CD4-positive, alpha-beta T cell treated with Interleukin-15 for 4 hours (primary cell): ENCODE measurements around the gene GRID1.

ENCODE experiments used
- DNase-seq: peaks from one replicate; pipeline ENCODE4 v3.0.0-alpha.2; 2020; ENCODE audit warnings: low spot score

The GRID1 gene

DNA sequence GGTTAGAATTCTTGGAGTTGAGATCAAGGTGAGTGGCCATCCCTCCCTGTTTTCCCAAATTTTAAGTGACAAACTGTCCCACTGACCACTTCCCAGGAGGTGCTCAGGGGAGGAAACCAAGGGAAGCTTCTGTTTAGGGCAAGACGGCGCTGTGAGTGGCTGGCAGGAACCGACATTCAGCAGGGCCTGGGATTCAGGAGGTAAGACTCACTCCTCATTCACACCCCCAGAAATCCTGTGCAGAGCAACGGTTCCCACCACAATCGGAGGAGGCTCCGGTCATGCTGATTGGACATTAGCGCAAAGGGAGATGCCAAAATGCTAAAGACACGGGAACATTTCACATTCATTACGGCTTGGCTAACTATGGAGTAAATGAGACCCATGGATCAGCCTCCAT is 200.9 kb downstream of the GRID1 start:
- DNase-seq, result no peak

DNA sequence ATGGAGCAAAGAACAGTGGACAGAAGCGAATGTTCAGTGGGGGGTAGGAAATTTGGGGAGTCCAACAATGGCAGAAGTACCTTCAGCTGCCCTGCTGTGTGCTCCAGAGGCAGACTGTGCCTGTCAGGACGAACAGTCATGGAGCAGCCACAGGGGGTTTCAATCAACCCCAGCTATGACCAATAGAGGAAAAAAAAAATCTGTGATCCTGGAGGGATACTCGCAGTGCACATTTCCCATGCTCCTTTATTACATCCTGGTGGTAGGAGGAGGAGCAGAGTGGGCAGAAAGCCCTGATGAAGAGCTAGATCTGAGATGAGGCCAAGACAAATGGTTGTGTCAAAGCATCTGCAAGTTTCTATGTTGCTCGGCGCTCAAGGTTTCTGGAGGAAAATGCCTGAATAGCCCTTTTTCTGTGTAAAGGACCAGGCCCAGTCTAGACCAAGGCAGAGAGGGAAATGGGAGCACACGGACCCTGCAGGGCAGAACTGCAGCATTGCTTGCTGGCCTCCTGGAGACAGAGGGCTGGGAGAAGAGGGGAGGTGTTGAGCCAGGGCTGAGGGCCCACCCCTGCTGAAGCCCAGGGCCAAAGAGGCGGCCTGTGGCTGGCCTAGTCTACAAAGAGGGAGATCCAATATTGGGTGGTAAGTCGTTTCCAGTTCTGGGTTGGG is 201.5 kb downstream of the GRID1 start:
- DNase-seq, result no peak

DNA sequence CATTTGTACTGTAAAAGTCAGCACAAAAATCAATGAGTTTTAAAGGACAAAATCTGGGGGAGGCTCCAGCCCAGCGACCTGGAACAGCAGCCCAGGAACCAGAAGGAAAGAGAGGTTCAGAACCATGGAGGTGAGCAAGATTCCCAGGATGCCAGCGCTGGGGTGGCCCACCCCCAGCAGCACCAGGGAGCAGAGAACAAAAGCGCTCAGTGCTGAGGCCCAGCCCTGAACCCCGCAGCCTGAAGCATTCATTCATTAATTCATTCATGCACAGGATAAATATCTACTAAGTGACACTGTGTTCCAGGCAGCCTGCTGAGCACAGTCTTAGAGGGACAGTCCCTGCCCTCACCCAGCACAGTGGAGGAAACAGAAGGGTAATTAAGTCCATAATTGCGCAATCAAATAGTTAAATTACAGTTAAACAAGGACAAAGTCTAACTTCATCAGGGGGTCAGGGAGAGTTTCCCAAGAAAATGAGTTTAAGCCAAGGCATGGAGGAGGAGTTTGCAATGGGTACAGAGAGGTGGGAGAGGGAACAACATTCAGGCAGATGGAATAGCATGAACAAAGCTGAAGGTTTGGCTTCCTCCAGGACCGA is 202.3 kb downstream of the GRID1 start:
- DNase-seq, result no peak

DNA sequence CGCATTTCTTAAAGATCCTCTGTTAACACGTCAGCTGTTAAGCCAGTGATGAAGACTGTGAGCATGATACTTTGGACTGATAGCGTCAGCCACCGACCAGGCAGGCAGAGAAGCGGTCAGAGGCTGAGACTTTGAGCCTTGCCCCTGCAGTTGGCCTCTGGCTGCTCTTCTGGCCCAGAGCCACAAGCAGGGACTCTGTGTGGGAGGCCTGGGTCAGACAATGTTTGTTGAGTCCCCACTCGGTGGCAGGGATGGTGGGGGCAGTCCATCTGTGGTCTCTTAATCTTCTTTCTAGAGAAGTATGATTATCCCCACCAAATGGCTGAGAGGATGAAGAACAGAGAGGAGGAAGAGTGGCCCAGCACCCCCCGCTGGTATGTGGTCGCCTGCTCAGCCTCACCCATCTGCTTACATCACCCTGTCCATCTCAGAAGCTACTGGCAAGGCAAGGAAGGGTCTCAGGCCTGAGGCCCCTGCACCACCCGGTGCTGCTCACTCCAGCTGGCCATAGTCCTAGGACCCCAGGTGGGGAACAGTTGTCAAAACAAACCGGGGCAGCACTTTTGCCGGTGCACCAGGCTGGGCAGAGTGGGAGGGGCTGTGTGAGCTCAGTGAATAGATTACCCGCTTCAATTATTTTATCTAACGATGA is 202.9 kb downstream of the GRID1 start:
- no peak for DNase-seq

DNA sequence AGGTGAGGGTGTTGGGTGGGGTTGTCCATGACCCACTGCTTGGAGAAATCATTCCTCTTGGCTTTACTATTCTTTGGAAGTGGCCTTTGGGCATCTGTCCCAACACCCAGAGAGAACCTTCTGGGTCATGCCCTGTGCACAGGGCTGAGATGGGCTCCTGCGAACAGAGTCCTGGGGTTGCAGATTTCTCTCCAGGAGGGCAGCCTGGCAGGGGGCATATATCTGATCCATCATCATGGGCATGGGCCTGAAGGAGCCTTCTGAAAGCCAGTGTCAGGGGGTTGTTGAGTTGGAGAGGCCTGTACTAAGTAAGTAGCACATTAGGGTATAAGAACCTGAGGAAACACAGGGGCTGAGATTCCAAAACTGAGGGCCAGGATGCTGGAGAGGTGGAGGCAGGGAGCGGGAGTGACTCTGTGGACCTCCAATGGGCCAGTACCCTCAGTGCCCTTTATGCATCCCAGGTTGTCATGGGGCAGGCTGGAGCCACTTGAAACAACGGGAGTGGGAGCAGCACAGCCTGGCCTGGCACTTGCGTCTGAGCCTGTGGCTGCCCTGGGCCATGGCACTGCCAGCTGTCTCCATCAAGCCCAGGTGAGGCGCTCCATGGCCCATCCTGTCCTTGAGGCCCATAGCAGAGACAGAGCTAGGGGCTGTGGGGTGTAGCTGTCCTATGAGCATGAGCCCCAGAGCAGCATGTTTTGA is 203.7 kb downstream of the GRID1 start:
- DNase-seq, result no peak

DNA sequence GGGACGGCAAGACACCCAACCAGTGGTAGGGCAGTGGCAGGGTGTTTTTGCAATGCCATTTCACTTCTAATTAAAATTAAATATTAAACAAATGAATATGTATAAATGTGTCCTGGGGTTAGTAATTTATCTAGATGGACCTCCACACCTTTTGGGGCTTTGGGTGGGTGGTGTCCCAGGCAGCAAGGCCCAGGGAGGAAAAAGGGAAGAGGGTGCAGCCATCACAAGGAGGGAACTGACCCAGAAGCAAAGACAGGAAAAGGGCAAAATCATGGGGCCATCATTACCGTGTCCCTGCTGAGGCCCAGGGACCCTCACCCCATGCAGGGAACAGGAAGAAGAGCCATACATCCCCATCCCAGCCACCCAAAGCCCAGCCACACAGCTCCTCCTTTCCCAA is 204.6 kb downstream of the GRID1 start:
- DNase-seq, result no peak

DNA sequence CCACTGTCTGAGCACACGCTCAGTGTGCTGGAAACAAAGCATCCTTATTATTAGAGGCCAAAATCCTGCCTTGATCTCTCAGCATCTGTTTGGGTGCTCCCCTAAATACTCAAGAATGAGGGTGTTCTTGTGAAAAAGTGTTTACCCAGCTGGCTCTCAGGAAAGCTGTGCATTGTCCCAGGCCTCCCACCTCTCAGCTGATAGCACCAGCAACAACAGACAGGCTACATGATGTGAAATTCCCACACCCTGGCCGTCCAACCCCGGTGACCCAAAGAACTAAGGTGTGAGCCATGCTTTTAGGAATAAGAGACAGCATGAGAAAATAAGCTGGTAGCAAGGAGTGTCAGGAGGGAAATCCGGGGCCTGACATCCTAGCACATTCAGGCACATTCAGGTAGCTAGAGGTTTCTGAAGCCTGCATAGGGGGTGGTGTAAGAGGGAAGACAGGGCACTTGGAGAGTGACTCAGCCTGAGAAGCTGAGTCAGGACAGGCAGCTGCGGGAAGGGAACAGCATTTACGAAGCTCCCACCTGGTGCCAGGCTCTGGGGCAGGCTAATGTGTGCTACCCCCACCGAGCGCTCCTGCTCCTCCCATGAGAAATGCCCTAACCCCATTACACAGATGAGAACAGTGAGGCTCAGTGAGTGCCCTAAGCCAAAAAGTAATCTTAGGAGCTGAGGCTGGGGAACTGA is 205.6 kb downstream of the GRID1 start:
- DNase-seq, result no peak

DNA sequence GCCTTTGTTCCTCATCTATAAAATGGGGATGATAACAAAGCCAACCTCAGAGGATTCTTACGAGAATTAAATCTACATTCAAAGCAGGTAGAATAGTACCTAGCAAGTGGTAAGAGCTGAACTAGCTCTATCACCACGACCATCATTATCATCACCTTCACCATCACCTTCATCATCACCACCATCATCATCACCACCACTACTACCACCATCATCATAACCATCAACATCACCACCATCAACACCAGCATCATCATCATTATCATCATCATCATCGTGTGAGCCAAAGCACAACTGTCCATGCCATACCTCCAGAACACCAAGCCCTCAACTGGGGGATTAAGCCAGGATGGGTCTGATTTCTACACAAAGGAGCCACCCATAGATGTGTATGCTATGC is 206.8 kb downstream of the GRID1 start:
- DNase-seq, result no peak

DNA sequence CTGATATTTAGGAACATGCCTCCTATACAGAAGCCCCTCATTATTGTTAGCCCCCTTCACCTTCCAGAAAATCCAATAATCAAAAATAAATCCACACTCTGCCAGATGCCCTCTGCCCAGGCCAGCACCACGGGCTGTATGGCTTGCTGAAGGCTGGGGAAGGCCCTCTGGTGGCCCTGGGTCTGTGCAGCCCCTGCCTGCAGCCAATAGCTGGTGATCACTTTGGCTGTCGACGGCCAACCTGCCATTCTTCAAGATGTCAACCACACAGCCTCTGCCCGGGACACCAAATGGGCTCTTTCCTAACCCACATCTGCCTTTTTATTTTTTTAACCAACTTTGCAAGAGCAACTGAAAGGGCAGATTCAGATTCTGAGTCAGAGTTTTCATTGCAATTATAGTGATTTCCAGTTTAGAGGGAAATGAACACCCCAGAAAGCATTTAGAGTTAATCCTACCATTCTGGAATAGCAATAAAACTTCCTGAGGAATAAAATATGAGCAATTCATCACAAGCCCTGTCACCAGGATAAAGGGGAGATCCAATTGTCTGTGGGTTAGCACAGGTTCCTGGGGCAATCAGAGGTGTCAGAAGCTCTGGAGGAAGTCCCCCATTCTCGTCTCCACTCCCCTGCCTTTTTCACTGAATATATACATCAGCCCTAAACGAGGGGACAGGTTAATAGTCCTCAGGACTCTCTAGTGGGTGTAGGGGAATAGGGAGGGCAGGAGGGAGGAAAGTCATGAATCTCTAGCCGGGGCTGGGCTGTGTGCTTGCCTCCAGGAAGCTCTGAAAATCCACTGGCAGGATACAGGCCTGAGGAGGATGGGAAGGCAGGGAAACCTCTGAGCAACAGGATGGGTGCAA is 211.3 kb downstream of the GRID1 start:
- no peak for DNase-seq

DNA sequence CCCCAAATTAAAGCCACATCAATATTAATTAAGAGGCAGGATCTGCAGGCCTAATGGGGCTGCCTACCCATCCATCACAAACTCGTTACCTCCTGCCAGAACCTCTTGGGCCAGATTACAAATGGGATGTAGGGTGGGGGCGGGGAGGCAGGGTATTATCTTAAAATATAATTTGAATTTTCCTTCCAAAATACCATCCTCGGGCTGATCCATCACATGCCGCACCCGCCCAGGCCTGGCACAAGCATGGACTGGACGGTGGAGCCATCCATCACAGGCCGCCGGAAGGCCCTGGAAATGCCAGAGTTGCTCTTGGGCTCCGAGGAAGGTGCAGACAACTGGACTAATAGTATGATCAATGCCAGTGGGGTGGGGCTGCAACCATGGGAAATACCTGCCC is 212.8 kb downstream of the GRID1 start:
- no peak for DNase-seq

DNA sequence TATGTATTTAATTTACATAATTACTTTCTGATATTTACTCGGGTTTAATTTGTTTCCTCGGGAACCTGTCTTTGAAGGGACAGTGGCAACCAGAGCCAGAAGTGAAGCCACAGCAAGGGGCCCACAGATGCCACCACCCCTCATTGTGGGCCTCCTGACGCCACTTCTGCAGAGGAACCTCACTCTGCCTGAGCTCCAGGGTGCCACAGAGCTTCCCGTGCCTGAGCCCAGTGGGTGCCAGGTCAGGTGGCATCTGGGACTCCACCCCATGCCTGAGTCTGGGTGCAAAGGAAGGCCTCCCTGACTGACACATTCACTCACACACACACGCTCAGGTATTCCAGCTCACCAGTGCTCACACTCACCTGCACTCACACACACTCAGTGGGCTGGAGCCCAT is 213.7 kb downstream of the GRID1 start:
- DNase-seq, result no peak

DNA sequence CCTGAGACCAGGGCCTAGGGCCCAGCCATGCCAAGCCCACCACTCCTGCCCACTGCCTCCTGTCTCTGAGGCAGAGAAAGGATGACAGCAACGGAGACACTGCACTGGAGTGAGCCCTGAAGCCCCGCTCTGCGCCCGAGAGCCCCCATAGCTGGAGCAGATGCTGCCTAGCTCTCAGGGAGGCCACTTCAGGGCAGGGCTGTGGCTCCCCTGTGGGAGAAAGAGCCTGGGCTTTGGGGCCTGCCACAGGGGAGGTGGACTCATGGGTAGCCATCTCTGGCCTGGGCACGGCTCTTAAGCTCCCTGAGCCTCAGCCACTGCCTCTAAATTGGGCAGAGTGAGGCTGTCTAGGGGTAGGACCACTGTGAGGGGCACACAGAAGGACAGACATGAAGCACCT is 214.2 kb downstream of the GRID1 start:
- no peak for DNase-seq

DNA sequence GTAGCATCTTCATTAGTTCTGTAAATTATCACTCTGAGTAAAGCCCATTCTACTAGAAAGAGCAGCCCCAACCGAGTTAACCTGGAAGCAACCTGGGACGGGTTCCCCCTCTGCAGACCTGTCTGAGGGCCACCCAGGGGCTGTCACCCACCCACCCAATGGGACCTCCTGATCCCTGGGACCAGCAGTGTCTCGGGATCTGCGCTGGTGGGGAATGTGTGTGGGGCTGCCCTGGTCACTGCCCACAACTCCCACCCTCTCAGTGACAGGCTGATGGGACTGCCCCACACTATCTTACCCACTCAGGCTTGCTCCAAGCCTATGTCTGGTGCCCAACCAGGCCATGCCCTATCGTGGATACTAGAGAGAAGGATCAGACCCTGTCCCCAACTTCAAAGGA is 215.0 kb downstream of the GRID1 start:
- DNase-seq, result no peak

DNA sequence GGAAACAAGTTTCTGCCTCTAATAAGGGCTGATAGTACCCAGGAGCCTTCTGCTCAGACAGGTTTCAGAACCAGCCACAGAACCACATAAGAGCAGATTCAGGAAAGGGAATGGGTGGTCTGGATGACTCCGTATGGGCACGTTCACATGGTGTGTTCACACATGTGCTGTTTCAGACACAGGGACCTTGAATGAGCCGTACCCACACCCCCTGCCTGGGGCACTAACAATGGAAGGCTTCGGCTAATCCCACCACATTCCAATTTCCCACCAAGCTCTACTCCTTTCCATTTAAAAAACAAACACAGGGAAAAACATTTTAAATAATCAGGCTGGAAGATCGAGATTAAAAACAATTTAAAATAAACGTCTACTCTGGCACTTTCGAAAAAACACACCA is 217.3 kb downstream of the GRID1 start:
- no peak for DNase-seq

DNA sequence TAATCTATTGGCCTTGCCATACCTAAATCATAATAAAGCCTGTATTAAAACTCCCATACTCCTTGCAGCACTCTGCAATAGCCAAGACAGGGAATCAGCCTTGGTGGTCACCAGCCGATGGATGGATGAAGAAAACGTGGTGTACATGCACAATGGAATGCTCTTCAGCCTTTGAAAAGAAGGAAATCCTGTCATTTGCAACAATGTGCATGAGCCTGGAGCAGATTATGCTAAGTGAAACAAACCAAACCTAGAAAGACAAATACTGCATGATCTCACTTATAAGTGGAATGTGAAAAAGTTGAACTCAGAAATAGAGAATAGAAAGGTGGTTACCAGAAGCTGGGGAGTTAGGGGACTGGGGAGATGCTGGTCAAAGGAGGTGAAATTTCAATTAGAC is 218.5 kb downstream of the GRID1 start:
- no peak for DNase-seq

DNA sequence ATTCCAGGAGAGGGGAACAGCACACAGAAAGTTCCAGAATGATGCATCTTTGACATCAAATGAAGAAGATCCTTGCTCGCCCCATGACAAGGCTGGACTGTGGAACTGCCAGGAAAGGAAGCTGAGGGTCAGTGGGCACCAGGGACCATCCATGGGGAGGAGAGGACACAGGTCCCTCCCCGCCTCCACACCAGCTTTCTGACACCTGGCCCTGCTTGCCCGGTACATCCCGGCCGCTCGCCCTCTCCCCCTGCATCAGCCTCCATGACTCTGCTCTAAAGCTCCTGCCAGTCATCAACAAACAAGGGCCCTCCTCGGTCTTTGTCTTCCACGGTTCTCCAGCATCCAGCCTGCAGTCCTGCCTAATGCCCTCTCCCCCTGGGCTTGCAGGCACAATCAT is 222.3 kb downstream of the GRID1 start:
- DNase-seq, result no peak

DNA sequence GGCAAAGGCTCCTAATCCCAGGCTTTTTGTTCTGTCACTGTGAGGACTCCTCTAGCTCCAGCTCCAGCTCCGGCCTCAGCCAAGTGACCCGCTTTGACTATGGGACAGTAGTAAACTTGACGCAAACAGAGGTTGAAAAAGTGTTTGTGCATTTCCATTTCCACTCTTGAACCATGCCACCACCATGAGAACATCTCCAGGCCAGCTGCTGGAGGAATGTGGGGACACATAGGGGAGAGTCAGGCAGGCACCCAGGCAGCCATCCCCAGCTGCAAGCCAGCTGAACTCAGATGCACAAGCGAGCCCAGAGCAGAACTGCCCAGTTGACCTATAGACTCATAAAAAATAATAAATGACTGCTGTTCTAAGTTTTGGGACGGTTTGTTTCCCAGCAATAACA is 224.7 kb downstream of the GRID1 start:
- DNase-seq, result no peak

DNA sequence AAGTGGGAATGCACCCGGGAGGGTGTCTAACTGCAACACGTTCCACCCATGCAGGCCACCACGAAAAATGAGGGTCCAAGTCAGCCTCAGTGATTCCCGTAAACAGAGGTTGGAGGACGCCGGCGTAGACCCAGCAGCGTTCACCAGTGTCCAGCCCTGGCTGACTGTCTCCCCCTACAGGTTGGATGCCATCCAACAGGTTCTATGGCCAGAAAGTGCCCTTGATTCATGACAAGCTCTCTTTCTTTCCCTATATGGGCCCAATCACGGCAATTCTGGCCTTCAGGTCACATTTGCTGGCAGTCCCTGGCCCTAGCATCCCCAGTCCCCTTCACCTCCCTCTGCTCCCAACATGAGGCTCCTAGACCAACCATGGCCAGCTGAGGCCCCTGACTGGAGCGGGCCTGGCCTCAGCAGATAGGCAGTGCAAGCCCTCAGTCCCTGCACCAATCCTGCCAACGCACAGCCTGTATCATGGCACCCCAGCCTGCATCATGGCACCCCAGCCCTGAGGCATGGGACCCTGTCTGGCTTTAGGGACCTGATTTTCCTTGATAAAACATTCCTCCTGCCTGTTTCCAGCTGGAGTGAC is 227.4 kb downstream of the GRID1 start:
- no peak for DNase-seq

DNA sequence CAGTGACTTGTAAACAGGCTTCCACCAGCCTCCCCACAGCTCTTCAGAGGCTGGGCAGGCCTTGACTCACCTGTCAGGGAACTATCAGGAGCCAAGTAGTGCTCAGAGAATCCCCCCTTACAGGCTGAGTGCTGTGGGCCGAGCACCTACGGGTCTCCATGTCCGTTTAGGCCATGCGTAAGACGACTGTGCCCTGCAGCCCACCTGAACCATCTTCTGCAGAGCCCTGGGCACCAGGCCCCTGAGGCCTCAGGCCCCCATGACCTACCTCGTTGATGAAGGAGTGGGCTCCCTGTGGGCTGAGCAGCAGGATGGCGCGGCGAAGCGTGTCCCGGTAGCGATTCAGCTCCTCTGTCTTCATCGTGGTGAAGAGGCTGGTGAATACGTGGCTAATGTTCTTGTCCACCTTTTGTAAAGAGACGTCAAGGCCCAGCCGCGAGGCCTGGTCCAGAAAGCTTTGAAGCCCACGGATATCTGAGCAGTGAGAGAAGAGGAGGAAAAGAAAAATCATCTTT is 228.0 kb downstream of the GRID1 start:
- no peak for DNase-seq

DNA sequence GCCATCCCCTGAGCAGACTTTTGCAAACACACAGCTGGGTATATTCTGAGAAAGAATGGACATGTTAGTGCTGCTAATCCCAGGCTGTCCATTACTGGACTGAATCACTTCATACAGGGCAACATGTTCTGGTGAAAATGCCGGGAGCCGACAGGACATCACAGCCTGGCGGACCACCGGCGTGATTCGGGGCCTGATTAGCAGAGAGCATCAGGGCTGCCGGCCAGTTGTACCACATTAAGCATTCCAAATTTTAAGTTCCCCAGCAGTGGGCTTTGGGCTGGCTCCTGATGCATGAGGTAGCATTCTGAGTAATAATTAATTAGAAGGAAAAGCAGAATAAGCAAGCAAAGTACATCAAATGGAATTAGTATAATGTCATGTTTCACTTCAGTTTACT is 229.0 kb downstream of the GRID1 start:
- DNase-seq, result no peak

DNA sequence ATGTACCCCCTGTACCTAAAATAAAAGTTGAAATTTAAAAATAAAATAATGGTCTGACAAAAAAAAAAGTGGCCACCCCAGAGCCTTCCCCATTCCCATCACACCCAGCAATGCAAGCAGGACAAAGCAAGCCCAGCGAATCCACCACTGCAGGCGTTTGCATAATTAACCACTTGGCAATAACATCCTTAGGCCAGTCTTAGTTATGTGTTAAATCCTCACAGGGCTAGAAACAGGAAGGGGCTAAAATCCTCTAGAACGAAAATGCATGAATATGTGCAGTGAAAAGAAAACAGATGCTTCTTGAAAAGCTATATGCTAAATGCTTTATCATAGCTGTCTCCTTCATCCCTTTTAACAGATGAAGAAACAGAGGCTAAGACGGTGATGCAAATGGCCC is 229.7 kb downstream of the GRID1 start:
- no peak for DNase-seq
